H9 (cell line): Measurements from ENCODE around the gene HES6. TPM values are rescaled to one million over a fixed set of nuclear protein-coding genes. Genes with fewer than 3 reads are reported as not detected.

Source experiments
- DNase-seq: peaks from one replicate; pipeline ENCODE4 v3.0.0-alpha.2; 2017
- H2AFZ ChIP-seq: one replicate; pipeline ENCODE4 v1.6.1; 2013; ENCODE audit warnings: mild to moderate bottlenecking, low read length, control low read depth, moderate library complexity
- H2AK5ac ChIP-seq: 2 replicates; pipeline ENCODE4 v1.6.1; 2013; ENCODE audit warnings: low read length, control low read depth, mixed read lengths; ENCODE audit not compliant: insufficient read length
- H2BK120ac ChIP-seq: one replicate; pipeline ENCODE4 v1.6.1; 2013; ENCODE audit warnings: low read depth, mild to moderate bottlenecking, low read length, control low read depth, inconsistent platforms; ENCODE audit not compliant: poor library complexity, severe bottlenecking
- H2BK12ac ChIP-seq: 2 replicates; pipeline ENCODE4 v1.6.1; 2013; ENCODE audit warnings: low read length, control low read depth, mixed read lengths, low read depth; ENCODE audit not compliant: insufficient read length
- H2BK15ac ChIP-seq: 2 replicates; pipeline ENCODE4 v1.6.1; 2013; ENCODE audit warnings: low read depth, low read length, control low read depth
- H2BK20ac ChIP-seq: one replicate; pipeline ENCODE4 v1.6.1; 2013; ENCODE audit warnings: low read depth, mild to moderate bottlenecking, low read length, control low read depth, inconsistent platforms; ENCODE audit not compliant: poor library complexity, severe bottlenecking
- H2BK5ac ChIP-seq: 2 replicates; pipeline ENCODE4 v1.6.1; 2013; ENCODE audit warnings: low read length, control low read depth, mixed read lengths; ENCODE audit not compliant: insufficient read length
- H3K14ac ChIP-seq: 2 replicates; pipeline ENCODE4 v1.6.1; 2013; ENCODE audit warnings: low read length, control low read depth; ENCODE audit not compliant: insufficient read depth
- H3K18ac ChIP-seq: 2 replicates; pipeline ENCODE4 v1.6.1; 2013; ENCODE audit warnings: low read depth, mild to moderate bottlenecking, mixed read lengths, low read length, control low read depth; ENCODE audit not compliant: insufficient read length
- H3K23ac ChIP-seq: 2 replicates; pipeline ENCODE4 v1.6.1; 2013; ENCODE audit warnings: low read length, control low read depth, mixed read lengths, low read depth; ENCODE audit not compliant: insufficient read length
- H3K23me2 ChIP-seq: 2 replicates; pipeline ENCODE4 v1.6.1; 2013; ENCODE audit warnings: low read depth, mild to moderate bottlenecking, mixed read lengths, low read length, control low read depth; ENCODE audit not compliant: insufficient read length, poor library complexity, severe bottlenecking
- H3K27ac ChIP-seq: 2 replicates; pipeline ENCODE4 v1.5.1; 2013; ENCODE audit warnings: low read length, control low read depth, mixed read lengths, low read depth; ENCODE audit not compliant: insufficient read length
- H3K27me3 ChIP-seq: 2 replicates; pipeline ENCODE4 v1.6.1; 2013; ENCODE audit warnings: low read length, control low read depth, inconsistent platforms; ENCODE audit not compliant: insufficient read depth
- H3K4ac ChIP-seq: 2 replicates; pipeline ENCODE4 v1.6.1; 2013; ENCODE audit warnings: low read depth, mild to moderate bottlenecking, control low read depth, inconsistent platforms, low read length, moderate library complexity
- H3K4me1 ChIP-seq: 2 replicates; pipeline ENCODE4 v1.6.1; 2013; ENCODE audit warnings: low read length, control low read depth, inconsistent platforms; ENCODE audit not compliant: insufficient read depth
- H3K4me2 ChIP-seq: 2 replicates; pipeline ENCODE4 v1.6.1; 2013; ENCODE audit warnings: low read length, control low read depth, mixed read lengths; ENCODE audit not compliant: insufficient read length, insufficient read depth
- H3K56ac ChIP-seq: 2 replicates; pipeline ENCODE4 v1.6.1; 2013; ENCODE audit warnings: low read depth, mild to moderate bottlenecking, mixed read lengths, low read length, control low read depth; ENCODE audit not compliant: insufficient read length
- H3K79me1 ChIP-seq: 2 replicates; pipeline ENCODE4 v1.6.1; 2013; ENCODE audit warnings: low read depth, mild to moderate bottlenecking, moderate library complexity, low read length, control low read depth, inconsistent platforms; ENCODE audit not compliant: insufficient read depth, poor library complexity, severe bottlenecking
- H3K79me2 ChIP-seq: 2 replicates; pipeline ENCODE4 v1.6.1; 2013; ENCODE audit warnings: low read length, control low read depth, inconsistent platforms; ENCODE audit not compliant: insufficient read depth
- H3K9ac ChIP-seq: 2 replicates; pipeline ENCODE4 v1.6.1; 2013; ENCODE audit warnings: low read length, control low read depth, mixed read lengths; ENCODE audit not compliant: insufficient read length; ENCODE audit errors: extremely low read depth
- H3K9me3 ChIP-seq: one replicate; pipeline ENCODE4 v1.6.1; 2013; ENCODE audit warnings: low read depth, low read length, inconsistent platforms; ENCODE audit not compliant: control insufficient read depth
- H3T11ph ChIP-seq: one replicate; pipeline ENCODE4 v1.6.1; 2013; ENCODE audit warnings: mild to moderate bottlenecking, low read length, control low read depth, inconsistent platforms
- H4K20me1 ChIP-seq: one replicate; pipeline ENCODE4 v1.6.1; 2013; ENCODE audit not compliant: control insufficient read depth, insufficient read length, insufficient read depth
- H4K5ac ChIP-seq: 2 replicates; pipeline ENCODE4 v1.6.1; 2013; ENCODE audit warnings: low read depth, mild to moderate bottlenecking, mixed read lengths, low read length, control low read depth; ENCODE audit not compliant: insufficient read length
- H4K8ac ChIP-seq: replicated peaks from 2 replicates; pipeline ENCODE4 v1.6.1; 2013; ENCODE audit warnings: low read length, control low read depth, mixed read lengths, low read depth; ENCODE audit not compliant: insufficient read length
- H4K91ac ChIP-seq: 2 replicates; pipeline ENCODE4 v1.6.1; 2013; ENCODE audit warnings: low read depth, mild to moderate bottlenecking, moderate library complexity, mixed read lengths, low read length, control low read depth; ENCODE audit not compliant: insufficient read length
- H3K27ac Mint-ChIP-seq, 3 experiments: 2 replicates in 2 of 3; 3 replicates in 1 of 3; pipeline ENCODE4 v1.8.0; 2020 to 2021; ENCODE audit warnings: mixed read lengths in 3 of 3, mild to moderate bottlenecking in 1 of 3, moderate library complexity in 1 of 3
- H3K27me3 Mint-ChIP-seq: 2 replicates; pipeline ENCODE4 v1.8.0; 2021; ENCODE audit warnings: low read depth, mild to moderate bottlenecking, moderate library complexity, mixed read lengths
- H3K36me3 Mint-ChIP-seq, 3 experiments: 2 replicates in 2 of 3; 3 replicates in 1 of 3; pipeline ENCODE4 v1.8.0; 2020 to 2021; ENCODE audit warnings: low read depth in 3 of 3, mixed read lengths in 3 of 3; ENCODE audit not compliant: insufficient read depth in 1 of 3
- H3K4me1 Mint-ChIP-seq, 2 experiments: 2 replicates each; pipeline ENCODE4 v1.8.0; 2020; ENCODE audit warnings: mixed read lengths in 2 of 2
- H3K4me3 Mint-ChIP-seq, 2 experiments: 2 replicates in 1 of 2; 3 replicates in 1 of 2; pipeline ENCODE4 v1.8.0; 2020 to 2021; ENCODE audit warnings: mild to moderate bottlenecking in 2 of 2, mixed read lengths in 2 of 2, moderate library complexity in 1 of 2
- H3K9me3 Mint-ChIP-seq, 2 experiments: 2 replicates in 1 of 2; 3 replicates in 1 of 2; pipeline ENCODE4 v1.8.0; 2020; ENCODE audit warnings: mild to moderate bottlenecking in 2 of 2, mixed read lengths in 2 of 2, moderate library complexity in 1 of 2
- WGBS: extraction: QIAGEN DNeasy Blood & Tissue Kit; methylation state at CpG from one replicate; pipeline ENCODE4 v1.1.7; 2013; ENCODE audit warnings: missing lambda C conversion rate, low lambda C conversion rate, mixed read lengths; ENCODE audit not compliant: insufficient read length; ENCODE audit errors: extremely low coverage; 5-methylcytosine and 5-hydroxymethylcytosine counted together
- total RNA-seq: library from RNA; stranded (reverse); gene quantifications from 2 replicates; pipeline ENCODE4 v1.2.1, GENCODE V29; 2021
- TF ChIP-seq, protein P1 (sequence below): fragments of 200-600 bp; sonication (generic); conservative IDR thresholded peaks from 3 replicates; pipeline ENCODE4 v1.8.0; 2021; ENCODE audit warnings: antibody characterized with exemption, mild to moderate bottlenecking

The HES6 gene
- total RNA-seq, 1 experiment from 2014 or later, result 27.1 TPM

DNA sequence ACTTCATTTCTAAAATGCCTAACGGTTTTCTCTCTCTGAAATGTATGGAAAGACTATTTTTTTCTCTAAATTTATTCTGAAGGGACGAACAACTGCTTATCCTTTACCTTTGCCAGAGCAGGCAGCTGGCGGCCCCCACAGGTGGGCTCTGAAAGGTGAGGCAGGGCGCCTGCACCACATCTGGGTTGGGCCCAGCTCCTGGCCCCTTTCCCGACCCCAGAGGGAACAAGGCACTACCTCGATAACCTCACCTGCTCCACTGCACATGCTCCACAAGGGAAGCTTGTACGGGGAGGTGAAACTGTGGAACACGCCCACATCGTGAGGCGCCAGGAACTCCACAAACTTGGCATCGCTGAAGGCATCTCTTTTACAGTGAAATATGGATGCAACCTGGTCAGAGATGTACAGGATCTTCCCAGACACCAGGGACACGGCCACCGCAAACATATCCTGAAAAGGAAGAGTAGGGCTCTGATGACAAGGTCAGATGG is 31.3 kb upstream of the HES6 start:
- H2BK5ac ChIP-seq, result no peak overlapping the region
- no peak overlapping the region for H3K14ac ChIP-seq
- H3K23ac ChIP-seq, result no peak overlapping the region
- no peaks in the 10 kb centered on the region for H3K23me2 ChIP-seq
- H4K20me1 ChIP-seq, result no peaks in the 10 kb centered on the region
- TF ChIP-seq, protein P1, sequence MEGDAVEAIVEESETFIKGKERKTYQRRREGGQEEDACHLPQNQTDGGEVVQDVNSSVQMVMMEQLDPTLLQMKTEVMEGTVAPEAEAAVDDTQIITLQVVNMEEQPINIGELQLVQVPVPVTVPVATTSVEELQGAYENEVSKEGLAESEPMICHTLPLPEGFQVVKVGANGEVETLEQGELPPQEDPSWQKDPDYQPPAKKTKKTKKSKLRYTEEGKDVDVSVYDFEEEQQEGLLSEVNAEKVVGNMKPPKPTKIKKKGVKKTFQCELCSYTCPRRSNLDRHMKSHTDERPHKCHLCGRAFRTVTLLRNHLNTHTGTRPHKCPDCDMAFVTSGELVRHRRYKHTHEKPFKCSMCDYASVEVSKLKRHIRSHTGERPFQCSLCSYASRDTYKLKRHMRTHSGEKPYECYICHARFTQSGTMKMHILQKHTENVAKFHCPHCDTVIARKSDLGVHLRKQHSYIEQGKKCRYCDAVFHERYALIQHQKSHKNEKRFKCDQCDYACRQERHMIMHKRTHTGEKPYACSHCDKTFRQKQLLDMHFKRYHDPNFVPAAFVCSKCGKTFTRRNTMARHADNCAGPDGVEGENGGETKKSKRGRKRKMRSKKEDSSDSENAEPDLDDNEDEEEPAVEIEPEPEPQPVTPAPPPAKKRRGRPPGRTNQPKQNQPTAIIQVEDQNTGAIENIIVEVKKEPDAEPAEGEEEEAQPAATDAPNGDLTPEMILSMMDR, result no peak
- no peak overlapping the region for H2BK15ac ChIP-seq
- H3K4me1 ChIP-seq, result no peaks in the 10 kb centered on the region
- no peak overlapping the region for H4K8ac ChIP-seq
- H3K27me3 ChIP-seq, result no peaks in the 10 kb centered on the region
- no peak for DNase-seq
- H2BK120ac ChIP-seq, result no peak overlapping the region
- no CpG with 5 or more reads among the region's 13 CpGs for WGBS
- no peaks in the 10 kb centered on the region for H3K79me2 ChIP-seq
- Mint-ChIP-seq H3K9me3 (no peaks in the 10 kb centered on the region), H3K27me3 (no peaks in the 10 kb centered on the region), H3K4me1 (no peaks in the 10 kb centered on the region), H3K4me3 (no peak overlapping the region), H3K36me3 (peaks cover 3 to 37% (median 26%) of the 10 kb centered on the region in 3 experiments; a peak in 6 of 7 replicates), H3K27ac (peak overlapping the region in 1 of 3 experiments; percentile 9; a peak in 1 of 7 replicates)
- H4K5ac ChIP-seq, result no peak overlapping the region
- H2AK5ac ChIP-seq, result no peak overlapping the region
- no peak overlapping the region for H3K9ac ChIP-seq
- no peak overlapping the region for H3T11ph ChIP-seq
- no peaks in the 10 kb centered on the region for H3K9me3 ChIP-seq
- no peak overlapping the region for H3K56ac ChIP-seq
- no peak overlapping the region for H3K18ac ChIP-seq
- H3K4ac ChIP-seq, result no peak overlapping the region
- H2BK12ac ChIP-seq, result no peak overlapping the region
- no peak overlapping the region for H4K91ac ChIP-seq
- no peaks in the 10 kb centered on the region for H3K79me1 ChIP-seq
- H3K4me2 ChIP-seq, result no peak overlapping the region
- no peak overlapping the region for H2BK20ac ChIP-seq
- no peak overlapping the region for H3K27ac ChIP-seq
- no peak overlapping the region for H2AFZ ChIP-seq
